Mesenchymal stem cell (in vitro differentiated cells and primary cell): ENCODE results near the gene PRRC2B.
A peak's percentile ranks its signal among the peaks of the same experiment; 100 is the strongest.

Experiments
- DNase-seq: peaks from one replicate; pipeline ENCODE4 v3.0.0-alpha.2; 2013
- H2AFZ ChIP-seq: one replicate; pipeline ENCODE4 v1.6.1; 2013; ENCODE audit warnings: low read depth, mild to moderate bottlenecking, control low read depth, inconsistent platforms, low read length, moderate library complexity
- H2AK5ac ChIP-seq: 2 replicates; pipeline ENCODE4 v1.6.1; 2013; ENCODE audit warnings: low read length, moderate library complexity, mild to moderate bottlenecking, inconsistent platforms; ENCODE audit not compliant: severe bottlenecking
- H2BK120ac ChIP-seq: one replicate; pipeline ENCODE4 v1.6.1; 2013; ENCODE audit warnings: low read depth, mild to moderate bottlenecking, inconsistent platforms, low read length, moderate library complexity
- H2BK12ac ChIP-seq, 2 experiments: one replicate each; pipeline ENCODE4 v1.6.1; 2013; ENCODE audit warnings: inconsistent platforms in 2 of 2, low read length in 2 of 2, mild to moderate bottlenecking in 2 of 2, moderate library complexity in 2 of 2, control low read depth in 1 of 2
- H2BK15ac ChIP-seq: one replicate; pipeline ENCODE4 v1.6.1; 2013; ENCODE audit warnings: mild to moderate bottlenecking, low read depth, inconsistent platforms; ENCODE audit not compliant: poor library complexity, severe bottlenecking
- H2BK5ac ChIP-seq: 2 replicates; pipeline ENCODE4 v1.6.1; 2013; ENCODE audit warnings: low read depth, mild to moderate bottlenecking, low read length, control low read depth, inconsistent platforms; ENCODE audit not compliant: poor library complexity, severe bottlenecking
- H3K14ac ChIP-seq, 2 experiments: one replicate each; pipeline ENCODE4 v1.6.1; 2013; ENCODE audit warnings: inconsistent platforms in 2 of 2, low read length in 2 of 2, control low read depth in 1 of 2, mild to moderate bottlenecking in 1 of 2, moderate library complexity in 1 of 2
- H3K18ac ChIP-seq, 2 experiments: one replicate each; pipeline ENCODE4 v1.6.1; 2013; ENCODE audit warnings: inconsistent platforms in 2 of 2, low read length in 2 of 2, control low read depth in 1 of 2, low read depth in 1 of 2, mild to moderate bottlenecking in 1 of 2
- H3K23ac ChIP-seq, 2 experiments: one replicate each; pipeline ENCODE4 v1.6.1; 2013; ENCODE audit warnings: inconsistent platforms in 2 of 2, low read length in 2 of 2, mild to moderate bottlenecking in 2 of 2, moderate library complexity in 2 of 2, control low read depth in 1 of 2
- H3K27ac ChIP-seq: 2 replicates; pipeline ENCODE4 v1.5.1; 2013; ENCODE audit warnings: mild to moderate bottlenecking, moderate library complexity, low read length, control low read depth, inconsistent platforms; ENCODE audit not compliant: poor library complexity, severe bottlenecking
- H3K27me3 ChIP-seq, 2 experiments: 2 replicates each; pipeline versions ENCODE4 v1.6.1 to v1.7.0; 2013; ENCODE audit warnings: low read length in 2 of 2, mild to moderate bottlenecking in 2 of 2, moderate library complexity in 2 of 2, control low read depth in 1 of 2, inconsistent platforms in 1 of 2; ENCODE audit not compliant: control insufficient read depth in 1 of 2, insufficient read depth in 1 of 2
- H3K36me3 ChIP-seq, 2 experiments: 2 replicates each; pipeline versions ENCODE4 v1.6.1 to v1.7.0; 2013; ENCODE audit warnings: low read length in 2 of 2, control low read depth in 1 of 2, inconsistent platforms in 1 of 2, low read depth in 1 of 2, mild to moderate bottlenecking in 1 of 2; ENCODE audit not compliant: insufficient read depth in 2 of 2, control insufficient read depth in 1 of 2
- H3K4ac ChIP-seq, 2 experiments: one replicate each; pipeline ENCODE4 v1.6.1; 2013; ENCODE audit warnings: inconsistent platforms in 2 of 2, low read length in 2 of 2, mild to moderate bottlenecking in 2 of 2, moderate library complexity in 2 of 2, control low read depth in 1 of 2, low read depth in 1 of 2
- H3K4me1 ChIP-seq: 2 replicates; pipeline ENCODE4 v1.6.1; 2013; ENCODE audit warnings: low read depth, low read length, control low read depth; ENCODE audit not compliant: control insufficient read depth, insufficient read depth
- H3K4me2 ChIP-seq: 2 replicates; pipeline ENCODE4 v1.6.1; 2013; ENCODE audit warnings: low read length, mild to moderate bottlenecking, inconsistent platforms; ENCODE audit not compliant: poor library complexity, severe bottlenecking
- H3K4me3 ChIP-seq, 2 experiments: 2 replicates each; pipeline versions ENCODE4 v1.5.1 to v1.7.0; 2013; ENCODE audit warnings: low read length in 2 of 2, mild to moderate bottlenecking in 2 of 2, control low read depth in 1 of 2, low read depth in 1 of 2; ENCODE audit not compliant: insufficient read depth in 1 of 2
- H3K79me1 ChIP-seq: replicated peaks from 2 replicates; pipeline ENCODE4 v1.6.1; 2013; ENCODE audit warnings: mild to moderate bottlenecking, control low read depth, low read length, inconsistent platforms; ENCODE audit not compliant: poor library complexity, severe bottlenecking
- H3K9ac ChIP-seq: 2 replicates; pipeline ENCODE4 v1.7.0; 2013; ENCODE audit warnings: mild to moderate bottlenecking, low read length, moderate library complexity
- H3K9me3 ChIP-seq: 2 replicates; pipeline ENCODE4 v1.7.0; 2013; ENCODE audit warnings: mild to moderate bottlenecking, low read length; ENCODE audit not compliant: control insufficient read depth
- H4K8ac ChIP-seq: one replicate; pipeline ENCODE4 v1.6.1; 2013; ENCODE audit warnings: inconsistent platforms, mild to moderate bottlenecking, low read length, moderate library complexity
- H4K91ac ChIP-seq: one replicate; pipeline ENCODE4 v1.6.1; 2013; ENCODE audit warnings: mild to moderate bottlenecking, low read length, inconsistent platforms
- WGBS: methylation state at CpG from one replicate; pipeline ENCODE4 v1.1.7; 2013; ENCODE audit warnings: mixed read lengths; 5-methylcytosine and 5-hydroxymethylcytosine counted together

The PRRC2B gene

DNA sequence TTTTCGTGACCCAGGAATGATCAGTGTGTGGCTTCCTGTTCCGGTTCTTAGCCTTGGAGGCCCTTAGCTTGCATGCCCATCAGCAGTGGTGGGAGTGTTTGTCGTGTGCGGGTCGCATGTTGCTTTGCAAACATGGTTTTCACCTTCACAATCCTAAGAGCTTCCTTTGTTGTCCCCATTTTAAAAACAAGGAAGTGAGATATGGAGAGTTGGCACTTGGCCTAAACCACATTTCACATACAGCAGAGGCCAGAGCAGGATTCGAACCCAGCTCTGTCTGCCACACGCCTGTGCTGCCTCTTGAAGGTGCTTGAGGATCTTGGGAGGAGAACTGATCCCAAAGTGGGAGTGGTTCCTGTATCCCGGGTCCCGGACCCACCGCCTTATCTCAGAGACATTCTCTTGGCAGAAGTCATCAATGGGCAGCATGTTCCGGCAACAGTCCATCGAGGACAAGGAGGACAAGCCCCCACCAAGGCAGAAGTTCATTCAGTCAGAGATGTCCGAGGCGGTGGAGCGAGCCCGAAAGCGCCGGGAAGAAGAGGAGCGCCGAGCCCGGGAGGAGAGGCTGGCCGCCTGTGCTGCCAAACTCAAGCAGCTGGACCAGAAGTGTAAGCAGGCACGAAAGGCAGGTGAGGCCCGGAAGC lies 70.6 kb downstream of the PRRC2B start:
- H3K14ac ChIP-seq, result no peak overlapping the region
- no peak overlapping the region for H2AK5ac ChIP-seq
- no peak overlapping the region for H3K4ac ChIP-seq
- H2BK5ac ChIP-seq, result no peak overlapping the region
- H3K4me2 ChIP-seq, result no peak overlapping the region
- H2BK12ac ChIP-seq, result no peak overlapping the region
- no peaks in the 10 kb centered on the region for H3K27me3 ChIP-seq
- no peak overlapping the region for H2AFZ ChIP-seq
- H3K79me1 ChIP-seq, result peaks cover 32% of the 10 kb centered on the region
- H4K8ac ChIP-seq, result no peak overlapping the region
- H2BK120ac ChIP-seq, result no peak overlapping the region
- no peak overlapping the region for H3K27ac ChIP-seq
- DNase-seq, result no peak
- H3K36me3 ChIP-seq, result peaks cover 68 to 89% of the 10 kb centered on the region in 2 experiments
- no peaks in the 10 kb centered on the region for H3K4me1 ChIP-seq
- H3K9ac ChIP-seq, result no peak overlapping the region
- H3K9me3 ChIP-seq, result no peaks in the 10 kb centered on the region
- 96% methylated on average over 21 of the region's 24 CpGs for WGBS
- H2BK15ac ChIP-seq, result no peak overlapping the region
- H3K4me3 ChIP-seq, result no peak overlapping the region
- no peak overlapping the region for H3K23ac ChIP-seq
- no peak overlapping the region for H4K91ac ChIP-seq
- H3K18ac ChIP-seq, result no peak overlapping the region

DNA sequence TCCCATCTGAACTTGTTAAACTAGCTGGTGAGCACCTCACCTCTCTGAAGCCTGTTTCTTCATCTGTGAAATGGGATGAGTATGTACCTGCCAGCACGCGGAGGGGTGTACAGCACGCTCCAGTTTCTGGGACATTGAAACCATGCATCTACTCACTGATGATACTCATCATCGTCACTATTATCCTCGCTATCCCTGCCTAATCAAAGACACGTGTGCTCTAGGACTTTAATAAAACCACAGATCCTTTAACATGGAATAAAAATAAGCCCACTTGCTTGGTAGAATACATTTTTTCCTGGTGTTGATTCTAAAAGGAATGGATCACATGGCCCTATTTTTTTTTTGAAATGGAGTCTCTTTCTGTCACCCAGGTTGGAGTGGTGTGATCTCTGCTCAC lies 71.5 kb downstream of the PRRC2B start:
- H2AK5ac ChIP-seq, result no peak overlapping the region

DNA sequence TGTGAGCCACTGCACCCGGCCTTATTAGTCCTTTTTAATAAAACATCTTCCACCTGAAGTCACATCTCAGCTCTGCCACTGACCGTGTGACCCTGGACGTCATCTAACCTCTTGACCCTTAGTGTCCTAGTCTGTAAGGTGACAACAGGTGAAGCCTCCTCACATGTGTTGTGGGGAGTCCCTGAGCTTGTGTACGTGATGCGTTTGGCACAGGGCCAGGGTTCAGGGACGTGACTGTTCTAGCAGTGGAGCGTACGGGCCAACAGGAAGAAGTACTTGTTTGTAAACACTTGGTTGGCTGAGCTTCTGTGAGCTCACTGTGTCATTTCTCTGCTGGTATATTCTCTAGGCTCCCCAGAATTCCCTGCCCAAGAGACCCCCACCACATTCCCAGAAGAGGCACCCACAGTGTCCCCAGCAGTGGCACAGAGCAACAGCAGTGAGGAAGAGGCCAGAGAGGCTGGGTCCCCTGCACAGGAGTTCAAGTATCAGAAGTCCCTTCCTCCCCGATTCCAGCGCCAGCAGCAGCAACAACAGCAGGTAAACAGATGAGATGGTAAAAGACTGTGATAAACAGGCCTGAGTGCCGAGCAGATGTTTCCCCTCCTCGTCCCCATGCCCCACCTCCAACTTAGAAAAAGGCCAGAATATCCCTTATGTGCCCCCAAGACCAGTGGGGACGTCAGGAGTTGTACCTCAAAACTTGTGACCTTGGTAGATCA lies 73.5 kb downstream of the PRRC2B start:
- Histone ChIP-seq H2BK15ac (no peak overlapping the region), H4K91ac (no peak overlapping the region), H3K9ac (no peak overlapping the region), H2AK5ac (no peak overlapping the region), H2BK12ac (no peak overlapping the region), H3K4ac (no peak overlapping the region), H2AFZ (no peak overlapping the region), H3K4me1 (no peaks in the 10 kb centered on the region), H3K27me3 (no peaks in the 10 kb centered on the region), H2BK120ac (no peak overlapping the region), H3K79me1 (peaks cover 25% of the 10 kb centered on the region), H3K27ac (no peak overlapping the region), H3K4me2 (no peak overlapping the region), H3K4me3 (no peak overlapping the region), H3K36me3 (peaks cover 64 to 88% of the 10 kb centered on the region in 2 experiments), H3K14ac (no peak overlapping the region), H3K23ac (no peak overlapping the region), H2BK5ac (no peak overlapping the region), H3K18ac (no peak overlapping the region), H3K9me3 (peaks cover 10% of the 10 kb centered on the region), H4K8ac (peak overlapping the region; percentile 21)
- no peak for DNase-seq
- WGBS, result 91% methylated on average over 12 of the region's 13 CpGs

More for the DNA sequence above, 71.5 kb downstream of the PRRC2B start:
- H3K27me3 ChIP-seq, result no peaks in the 10 kb centered on the region
- no peak overlapping the region for H3K23ac ChIP-seq
- no peak overlapping the region for H3K4me2 ChIP-seq
- H3K9me3 ChIP-seq, result no peaks in the 10 kb centered on the region
- no peak overlapping the region for H3K4me3 ChIP-seq
- H3K9ac ChIP-seq, result no peak overlapping the region
- H4K91ac ChIP-seq, result no peak overlapping the region
- H3K27ac ChIP-seq, result no peak overlapping the region
- H2BK15ac ChIP-seq, result no peak overlapping the region
- H3K79me1 ChIP-seq, result peaks cover 31% of the 10 kb centered on the region
- H2AFZ ChIP-seq, result no peak overlapping the region
- no peak overlapping the region for H2BK5ac ChIP-seq
- H3K4me1 ChIP-seq, result no peaks in the 10 kb centered on the region
- H2BK12ac ChIP-seq, result no peak overlapping the region
- no peak for DNase-seq
- no peak overlapping the region for H3K18ac ChIP-seq
- no peak overlapping the region for H3K14ac ChIP-seq
- no peak overlapping the region for H3K4ac ChIP-seq
- H4K8ac ChIP-seq, result no peak overlapping the region
- H2BK120ac ChIP-seq, result no peak overlapping the region
- WGBS, result 99% methylated on average over 6 of the region's 6 CpGs
- H3K36me3 ChIP-seq, result peaks cover 71 to 89% of the 10 kb centered on the region in 2 experiments

DNA sequence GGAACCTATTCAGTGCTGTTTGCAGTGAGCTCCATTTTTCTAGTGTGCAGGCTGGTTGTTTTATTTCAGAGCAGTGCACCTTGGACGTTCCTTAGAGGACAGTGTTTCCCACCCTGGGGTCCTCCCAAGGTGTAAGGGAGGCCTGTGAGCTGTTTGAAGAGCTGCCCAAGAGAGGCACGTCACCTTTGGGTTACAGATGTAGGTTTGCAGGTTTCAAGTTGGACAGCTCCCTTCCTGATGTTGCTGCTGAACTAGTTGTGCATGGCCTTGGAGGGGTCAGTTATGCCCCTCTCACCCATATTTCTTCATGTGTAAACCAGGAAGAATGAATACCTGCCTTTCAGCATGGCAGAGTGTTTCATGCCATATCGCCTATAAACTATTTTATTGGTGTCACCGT lies 74.1 kb downstream of the PRRC2B start:
- Histone ChIP-seq H2BK5ac (no peak overlapping the region), H2AK5ac (no peak overlapping the region), H2BK15ac (no peak overlapping the region), H3K4ac (no peak overlapping the region), H3K4me2 (no peak overlapping the region), H2BK120ac (no peak overlapping the region), H3K36me3 (peaks cover 67 to 90% of the 10 kb centered on the region in 2 experiments), H3K14ac (no peak overlapping the region), H2AFZ (no peak overlapping the region), H3K9ac (no peak overlapping the region), H3K9me3 (peaks cover 10% of the 10 kb centered on the region), H3K27me3 (no peaks in the 10 kb centered on the region), H3K23ac (no peak overlapping the region), H3K79me1 (peaks cover 23% of the 10 kb centered on the region), H2BK12ac (no peak overlapping the region), H3K4me1 (no peaks in the 10 kb centered on the region), H3K18ac (no peak overlapping the region), H3K27ac (no peak overlapping the region), H3K4me3 (no peak overlapping the region), H4K91ac (no peak overlapping the region), H4K8ac (no peak overlapping the region)
- WGBS, result 95% methylated on average over 2 of the region's 4 CpGs
- no peak for DNase-seq
